Activated CD4-positive, alpha-beta T cell treated with anti-CD3 and anti-CD28 coated beads, Interleukin-2, Interleukin-6, amounts not matched to agents 100 ng/mL and 50 ng/mL, durations not matched to agents 16 hours and 8 hours (primary cell): ENCODE results near the gene STEAP3.

ENCODE experiments used
- DNase-seq: peaks from one replicate; pipeline ENCODE4 v3.0.0-alpha.2; 2020

STEAP3 gene

DNA sequence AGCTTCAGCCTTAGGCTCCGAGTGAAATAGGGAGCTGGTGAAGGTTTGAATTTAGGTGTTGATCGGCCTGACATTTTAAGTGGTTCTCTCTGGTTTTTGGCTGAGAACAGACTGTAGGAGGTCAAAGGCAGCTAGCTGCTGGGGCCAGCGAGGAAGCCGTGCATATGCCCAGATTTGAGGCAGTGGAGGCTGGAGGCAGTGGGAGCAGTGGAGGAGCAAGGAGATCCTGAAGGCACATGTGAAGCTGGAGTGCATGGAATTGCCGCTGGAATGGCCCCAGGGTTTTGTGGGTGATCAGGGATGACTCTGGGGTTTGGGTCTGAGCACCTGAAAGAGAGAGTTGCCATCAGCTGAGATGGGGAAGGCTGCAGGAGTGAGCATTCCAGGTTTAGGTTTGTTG is 25.1 kb downstream of the STEAP3 start:
- no peak for DNase-seq

- no peak for DNase-seq
Observed at GRCh38 chr2:119249311-119249710, 25.7 kb downstream of the STEAP3 start.

DNA sequence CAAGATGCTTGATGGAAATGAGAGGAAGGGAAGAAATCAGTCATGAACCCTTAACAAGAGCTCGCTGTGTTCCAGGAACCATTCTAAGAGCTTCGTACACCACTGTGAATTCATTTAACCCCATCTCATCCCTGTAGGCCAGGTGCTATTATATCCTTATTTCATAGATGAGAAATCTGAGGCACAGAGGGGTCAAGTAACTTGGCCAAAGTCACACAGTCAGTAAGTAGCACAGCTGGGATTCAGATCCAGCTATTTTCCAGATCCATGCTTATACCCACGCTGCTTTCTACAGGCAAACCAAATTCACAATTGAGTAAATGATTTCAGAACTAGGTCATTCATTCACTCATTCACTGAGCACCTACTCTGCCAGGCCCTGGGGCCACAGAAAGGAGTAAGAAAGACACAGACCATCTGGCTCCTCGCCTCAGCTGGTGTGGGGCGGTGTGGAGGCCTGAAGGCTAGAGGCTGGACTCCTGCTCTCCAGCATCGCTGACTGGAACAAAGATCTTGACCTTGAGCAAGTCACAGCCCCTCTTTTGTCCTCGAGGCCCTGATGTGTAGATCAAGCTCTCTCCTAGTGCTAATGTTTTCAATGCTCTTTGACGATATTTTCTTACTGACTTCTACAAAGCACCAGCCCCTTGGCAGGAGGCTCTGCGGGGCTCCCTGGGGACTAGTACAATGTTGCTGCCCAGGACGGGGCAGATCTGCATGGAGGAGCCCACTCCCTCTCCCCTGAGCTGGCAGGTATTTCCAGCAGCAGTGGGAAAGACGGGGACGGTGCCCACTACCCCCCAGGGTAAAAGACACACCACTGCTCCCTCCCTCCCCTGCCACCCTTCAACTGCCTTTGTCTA is 26.5 kb downstream of the STEAP3 start:
- DNase-seq = no peak

GRCh38 chr2:119250718-119251290 is 27.2 kb downstream of the STEAP3 start:
- no peak for DNase-seq

DNA sequence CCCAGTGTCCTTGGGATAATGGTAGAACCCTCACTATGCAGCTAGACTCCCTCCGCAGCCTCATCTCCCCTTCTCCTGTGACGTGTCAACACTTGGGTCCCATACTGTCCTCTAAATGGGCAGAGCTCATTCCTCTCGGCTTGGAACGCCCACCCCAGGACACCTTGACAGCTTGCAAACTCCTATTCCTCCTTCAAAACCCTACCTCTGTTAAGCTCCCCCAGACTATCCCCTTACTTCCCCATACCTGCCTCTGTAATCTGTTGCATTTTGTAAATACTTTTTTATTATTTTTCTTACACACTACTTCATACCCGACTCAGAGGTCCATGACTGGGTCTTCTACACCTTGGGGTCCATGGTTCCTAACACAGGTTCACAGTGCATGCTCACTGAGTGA is 28.0 kb downstream of the STEAP3 start:
- no peak for DNase-seq

- peak; percentile 6 for DNase-seq
Observed at GRCh38 chr2:119252186-119253113, 28.8 kb downstream of the STEAP3 start.

- DNase-seq = no peak
Observed at GRCh38 chr2:119253114-119253702, 29.6 kb downstream of the STEAP3 start.

- DNase-seq = no peak
Observed at GRCh38 chr2:119253760-119254600, 30.3 kb downstream of the STEAP3 start.

- no peak for DNase-seq
Observed at GRCh38 chr2:119254601-119255080, 31.0 kb downstream of the STEAP3 start.

DNA sequence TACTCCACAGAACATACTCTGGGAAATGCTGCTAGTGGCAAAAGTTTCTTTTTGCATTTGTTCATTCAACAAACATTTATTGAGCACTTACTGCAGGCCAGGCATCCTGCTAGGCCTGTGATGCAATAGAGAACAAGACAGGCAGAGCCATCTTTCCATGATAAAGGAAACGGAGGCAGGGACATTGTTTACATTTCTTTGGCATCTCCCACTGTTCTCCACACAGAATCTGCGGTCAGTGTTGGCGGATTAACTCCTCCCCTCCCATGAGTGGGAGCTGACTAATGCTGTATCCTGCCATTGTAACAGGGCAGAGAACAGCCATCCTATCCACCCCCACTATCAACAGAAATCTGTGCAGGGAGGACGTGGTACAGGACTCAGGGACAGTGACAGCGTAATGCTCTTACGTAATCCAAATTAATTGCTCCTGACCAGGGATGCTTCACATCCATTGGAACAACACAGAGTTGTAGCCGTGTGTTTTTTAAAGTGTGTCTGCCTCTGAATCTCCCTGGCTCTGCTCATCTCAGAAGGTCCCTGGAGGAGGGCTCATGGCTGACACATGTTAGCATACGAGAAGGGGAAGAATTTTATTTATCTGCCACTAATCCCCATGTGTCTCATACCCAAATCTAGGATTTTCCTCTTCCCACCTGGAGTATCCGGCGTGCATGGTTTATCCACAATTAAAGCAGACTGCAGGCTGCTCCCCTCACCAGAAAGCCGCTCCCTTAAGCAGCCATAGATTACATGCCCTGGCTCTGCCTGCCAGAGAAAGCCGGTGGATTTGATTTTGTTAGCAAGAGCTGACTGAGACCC is 32.3 kb downstream of the STEAP3 start:
- DNase-seq = no peak

- DNase-seq = no peak
Observed at GRCh38 chr2:119256582-119256921, 32.9 kb downstream of the STEAP3 start.

DNA sequence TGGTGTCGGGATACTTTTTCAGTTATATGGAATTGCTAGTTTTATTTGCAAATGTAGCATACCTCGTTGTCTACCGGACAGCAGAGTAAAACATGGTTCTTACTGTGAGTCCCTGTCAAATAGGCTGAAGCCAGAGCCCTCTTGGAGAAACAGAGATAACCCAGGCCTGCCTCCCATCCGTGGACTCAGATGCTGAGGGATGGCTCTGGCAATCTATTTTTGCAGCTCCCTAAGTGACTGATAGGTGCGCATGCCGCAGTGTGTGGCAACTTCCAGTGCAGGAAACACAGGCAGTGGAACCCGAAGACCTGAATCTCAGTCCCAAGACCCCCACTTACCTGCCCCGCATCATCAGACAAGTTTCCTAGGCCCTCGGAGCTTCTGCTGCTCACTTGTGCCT is 33.6 kb downstream of the STEAP3 start:
- no peak for DNase-seq

DNA sequence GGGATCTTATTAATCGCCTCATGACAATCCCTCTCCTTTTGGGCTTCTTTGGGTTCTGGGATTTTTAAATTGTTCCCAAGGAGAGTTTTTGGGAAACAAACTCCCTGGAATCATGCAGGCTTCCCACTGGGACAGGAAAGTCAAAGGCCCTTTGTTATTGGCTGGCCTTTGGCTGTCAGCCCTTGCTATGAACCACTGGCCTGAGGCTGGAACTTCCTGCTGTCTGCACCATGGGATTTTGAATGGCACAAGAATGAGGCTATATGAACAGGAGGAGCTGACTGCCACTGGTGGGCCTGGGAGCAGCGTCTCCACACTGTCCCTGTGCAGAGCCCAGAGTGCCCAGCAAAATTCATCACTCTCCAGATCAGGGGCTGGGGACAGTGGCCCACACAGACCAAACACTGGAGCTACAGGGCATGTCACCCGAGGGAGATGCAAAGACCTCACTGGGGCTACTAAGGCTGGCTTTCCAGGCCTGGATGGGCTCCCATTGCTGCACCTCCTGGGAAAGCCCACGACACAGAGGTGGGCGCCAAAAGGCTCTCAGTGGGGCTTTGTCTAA is 35.7 kb downstream of the STEAP3 start:
- DNase-seq = no peak

DNA sequence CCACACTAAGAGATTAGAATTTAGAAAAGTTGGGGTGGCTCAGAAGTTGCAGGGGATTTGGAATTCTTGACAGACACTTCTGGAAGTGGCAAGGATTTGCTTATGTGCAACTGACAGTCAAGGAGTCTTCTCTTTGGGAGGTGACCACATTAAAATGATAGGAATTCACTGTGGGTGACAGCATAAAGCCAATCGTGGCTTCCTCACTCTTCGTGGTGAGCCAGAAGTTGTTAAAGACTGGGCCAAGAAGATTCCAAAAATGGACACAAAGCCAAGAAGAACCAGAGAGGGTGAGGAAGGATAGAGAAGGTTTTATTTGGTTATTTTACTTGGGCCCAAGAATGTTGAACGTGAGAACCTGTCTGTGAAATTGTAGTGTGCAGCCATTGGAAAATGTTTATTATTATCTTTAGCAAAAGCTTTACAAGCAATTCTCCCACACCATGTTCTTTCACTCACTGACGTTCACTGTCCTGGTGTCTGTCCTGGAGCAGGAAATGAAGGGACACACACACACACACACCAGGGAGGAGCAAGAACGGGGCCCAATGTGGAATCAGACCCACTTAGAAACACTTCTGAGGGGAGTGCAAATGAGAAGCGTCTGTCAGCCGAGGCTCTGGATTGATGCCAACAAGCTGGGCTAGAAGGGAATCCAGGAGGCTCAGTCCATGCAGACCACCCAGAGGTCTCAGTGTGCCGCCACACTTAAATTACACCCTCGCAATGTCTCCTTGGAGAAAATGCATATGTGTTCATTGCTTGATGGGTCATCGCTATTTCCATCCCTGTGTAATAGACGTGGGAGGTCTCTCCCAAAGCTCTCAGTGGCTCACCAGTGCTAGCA is 37.2 kb downstream of the STEAP3 start:
- DNase-seq = no peak

GRCh38 chr2:119261493-119262225 is 38.0 kb downstream of the STEAP3 start:
- DNase-seq = no peak

- no peak for DNase-seq
Observed at GRCh38 chr2:119263025-119263424, 39.4 kb downstream of the STEAP3 start.

- DNase-seq = no peak
Observed at GRCh38 chr2:119263656-119264055, 40.0 kb downstream of the STEAP3 start.

- DNase-seq = peak; percentile 48
Observed at GRCh38 chr2:119264781-119265692, 41.4 kb downstream of the STEAP3 start.
